Measurements from ENCODE around the gene COG6.

DNA sequence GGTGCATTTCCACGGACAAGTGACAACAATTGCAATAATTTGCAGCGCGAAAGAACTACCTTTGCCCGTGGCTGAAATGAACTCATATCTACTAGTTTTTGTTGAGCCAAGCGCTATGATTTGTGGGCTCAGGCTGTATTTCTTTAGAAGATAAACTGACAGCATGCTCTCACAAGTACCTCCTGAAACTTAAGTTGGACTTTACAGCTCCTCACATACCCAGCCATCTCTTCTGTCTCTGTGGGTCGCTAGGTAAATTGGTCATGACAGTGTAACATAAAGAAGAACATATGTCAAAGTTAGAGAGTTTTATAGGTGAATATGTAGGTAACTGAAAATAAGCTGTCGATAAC lies 839 bp downstream of the COG6 start:
- TF ChIP-seq POLR2A (IDR thresholded peaks at IDR 0.05), result no peak
- TF ChIP-seq, protein P1, sequence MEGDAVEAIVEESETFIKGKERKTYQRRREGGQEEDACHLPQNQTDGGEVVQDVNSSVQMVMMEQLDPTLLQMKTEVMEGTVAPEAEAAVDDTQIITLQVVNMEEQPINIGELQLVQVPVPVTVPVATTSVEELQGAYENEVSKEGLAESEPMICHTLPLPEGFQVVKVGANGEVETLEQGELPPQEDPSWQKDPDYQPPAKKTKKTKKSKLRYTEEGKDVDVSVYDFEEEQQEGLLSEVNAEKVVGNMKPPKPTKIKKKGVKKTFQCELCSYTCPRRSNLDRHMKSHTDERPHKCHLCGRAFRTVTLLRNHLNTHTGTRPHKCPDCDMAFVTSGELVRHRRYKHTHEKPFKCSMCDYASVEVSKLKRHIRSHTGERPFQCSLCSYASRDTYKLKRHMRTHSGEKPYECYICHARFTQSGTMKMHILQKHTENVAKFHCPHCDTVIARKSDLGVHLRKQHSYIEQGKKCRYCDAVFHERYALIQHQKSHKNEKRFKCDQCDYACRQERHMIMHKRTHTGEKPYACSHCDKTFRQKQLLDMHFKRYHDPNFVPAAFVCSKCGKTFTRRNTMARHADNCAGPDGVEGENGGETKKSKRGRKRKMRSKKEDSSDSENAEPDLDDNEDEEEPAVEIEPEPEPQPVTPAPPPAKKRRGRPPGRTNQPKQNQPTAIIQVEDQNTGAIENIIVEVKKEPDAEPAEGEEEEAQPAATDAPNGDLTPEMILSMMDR (IDR thresholded peaks at IDR 0.05), result no peak

All from prostate gland (tissue), 2 donors.